ENCODE results near the gene TGM6.

The TGM6 gene

DNA sequence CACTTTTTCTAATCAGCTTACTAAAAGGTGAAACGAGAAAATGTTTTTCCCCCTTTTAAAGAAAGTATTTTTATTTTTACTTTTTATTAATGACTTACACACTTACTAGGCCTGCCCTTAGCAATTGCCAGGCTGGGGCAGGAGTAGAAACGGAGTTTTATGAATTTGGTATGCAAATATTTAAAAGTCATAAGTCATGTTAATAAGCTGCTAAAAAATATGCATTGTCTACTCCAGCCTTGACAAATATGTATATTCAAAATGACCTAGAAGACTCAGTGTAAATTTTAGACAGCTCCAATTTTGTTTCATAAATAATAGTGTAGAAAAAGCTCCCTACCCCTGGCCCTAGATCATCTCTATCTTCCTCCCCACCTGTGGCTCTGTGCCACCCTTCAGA is 17.5 kb upstream of the TGM6 start:
- no peak overlapping the region for H3K4me3 ChIP-seq (ENCODE audit: low read depth, low read length)
- TF ChIP-seq, protein P1, sequence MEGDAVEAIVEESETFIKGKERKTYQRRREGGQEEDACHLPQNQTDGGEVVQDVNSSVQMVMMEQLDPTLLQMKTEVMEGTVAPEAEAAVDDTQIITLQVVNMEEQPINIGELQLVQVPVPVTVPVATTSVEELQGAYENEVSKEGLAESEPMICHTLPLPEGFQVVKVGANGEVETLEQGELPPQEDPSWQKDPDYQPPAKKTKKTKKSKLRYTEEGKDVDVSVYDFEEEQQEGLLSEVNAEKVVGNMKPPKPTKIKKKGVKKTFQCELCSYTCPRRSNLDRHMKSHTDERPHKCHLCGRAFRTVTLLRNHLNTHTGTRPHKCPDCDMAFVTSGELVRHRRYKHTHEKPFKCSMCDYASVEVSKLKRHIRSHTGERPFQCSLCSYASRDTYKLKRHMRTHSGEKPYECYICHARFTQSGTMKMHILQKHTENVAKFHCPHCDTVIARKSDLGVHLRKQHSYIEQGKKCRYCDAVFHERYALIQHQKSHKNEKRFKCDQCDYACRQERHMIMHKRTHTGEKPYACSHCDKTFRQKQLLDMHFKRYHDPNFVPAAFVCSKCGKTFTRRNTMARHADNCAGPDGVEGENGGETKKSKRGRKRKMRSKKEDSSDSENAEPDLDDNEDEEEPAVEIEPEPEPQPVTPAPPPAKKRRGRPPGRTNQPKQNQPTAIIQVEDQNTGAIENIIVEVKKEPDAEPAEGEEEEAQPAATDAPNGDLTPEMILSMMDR (IDR thresholded peaks at IDR 0.05; ENCODE audit: low read depth, low read length) = no peak

DNA sequence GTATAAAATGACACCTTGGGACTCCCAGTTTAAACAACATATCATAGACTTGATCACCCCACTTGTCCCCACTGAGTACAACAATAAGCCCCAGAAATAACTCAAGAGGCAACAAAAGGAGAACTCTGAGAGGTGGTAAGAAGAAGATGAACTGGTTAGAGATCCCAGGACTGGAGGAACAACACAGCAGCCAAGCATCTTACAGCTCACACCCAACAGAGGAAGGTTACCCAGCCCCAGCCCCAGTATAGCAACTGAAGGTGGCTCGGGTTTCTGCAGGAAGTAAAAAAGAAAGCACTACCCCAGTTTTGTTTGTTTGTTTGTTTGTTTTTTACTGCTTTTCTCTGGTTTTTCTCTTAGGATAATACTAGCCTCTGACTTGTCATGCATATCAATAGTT is 17.1 kb upstream of the TGM6 start:
- no peak overlapping the region for H3K4me3 ChIP-seq (ENCODE audit: low read depth, low read length)
- TF ChIP-seq, protein P1 (IDR thresholded peaks at IDR 0.05; ENCODE audit: low read depth, low read length) = no peak

DNA sequence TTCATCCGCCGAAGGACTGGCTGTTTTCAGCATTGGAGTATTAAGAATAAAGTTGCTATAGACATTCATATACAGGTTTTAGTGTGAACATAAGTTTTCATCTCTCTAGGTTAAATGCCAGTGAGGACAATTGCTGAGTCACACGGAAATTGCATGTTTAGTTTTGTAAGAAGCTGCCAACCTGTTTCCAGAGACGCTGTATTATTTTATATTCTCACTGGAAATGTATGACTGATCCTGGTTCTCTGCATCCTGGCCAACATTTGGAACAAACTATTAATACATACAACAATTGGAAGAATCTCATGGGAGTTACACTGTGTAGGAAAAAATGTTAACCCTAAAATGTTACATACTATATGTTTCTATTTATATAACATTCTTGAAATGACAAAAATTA is 16.7 kb upstream of the TGM6 start:
- H3K4me3 ChIP-seq (ENCODE audit: low read depth, low read length) = no peak overlapping the region
- TF ChIP-seq, protein P1 (IDR thresholded peaks at IDR 0.05; ENCODE audit: low read depth, low read length) = no peak

DNA sequence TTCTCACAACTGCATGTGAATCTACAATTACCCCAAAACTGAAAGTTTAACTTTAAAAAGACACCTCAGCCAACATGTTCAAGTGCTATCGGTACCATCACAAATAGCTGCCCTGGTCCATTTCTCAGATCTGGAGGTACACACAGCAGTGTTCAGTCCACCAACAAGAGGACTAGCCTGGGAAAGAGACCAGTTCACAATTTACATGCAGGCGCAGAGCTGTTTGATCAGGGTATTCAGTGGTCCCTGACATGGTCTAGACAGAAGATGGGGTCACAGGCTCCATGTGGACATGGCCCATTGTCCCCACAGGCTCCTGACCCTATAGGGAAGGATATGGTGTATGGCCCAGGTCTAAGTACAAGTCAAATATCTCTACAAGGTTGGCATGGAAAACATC is 15.6 kb upstream of the TGM6 start:
- no peak overlapping the region for H3K4me3 ChIP-seq (ENCODE audit: low read depth, low read length)
- TF ChIP-seq, protein P1 (IDR thresholded peaks at IDR 0.05; ENCODE audit: low read depth, low read length) = no peak

DNA sequence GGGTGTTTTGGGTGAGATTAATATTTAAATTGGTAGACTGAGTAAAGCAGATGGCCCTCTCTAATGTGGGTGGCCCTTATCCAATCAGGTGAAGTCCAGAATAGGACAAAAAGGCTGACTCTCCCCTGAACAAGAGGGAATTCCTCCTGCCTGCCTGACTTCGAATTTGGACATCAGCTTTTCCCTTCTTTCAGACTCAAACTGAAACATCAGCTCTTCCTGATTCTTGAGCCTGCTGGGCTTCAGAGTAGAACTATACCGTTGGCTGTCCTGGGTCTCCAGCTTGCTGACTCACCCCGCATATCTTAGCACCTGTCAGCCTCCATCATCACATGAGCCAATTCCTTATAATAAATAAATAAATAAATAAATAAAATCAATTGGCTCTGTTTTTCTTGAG is 15.0 kb upstream of the TGM6 start:
- TF ChIP-seq, protein P1 (IDR thresholded peaks at IDR 0.05; ENCODE audit: low read depth, low read length) = no peak
- H3K4me3 ChIP-seq (ENCODE audit: low read depth, low read length) = no peak overlapping the region

DNA sequence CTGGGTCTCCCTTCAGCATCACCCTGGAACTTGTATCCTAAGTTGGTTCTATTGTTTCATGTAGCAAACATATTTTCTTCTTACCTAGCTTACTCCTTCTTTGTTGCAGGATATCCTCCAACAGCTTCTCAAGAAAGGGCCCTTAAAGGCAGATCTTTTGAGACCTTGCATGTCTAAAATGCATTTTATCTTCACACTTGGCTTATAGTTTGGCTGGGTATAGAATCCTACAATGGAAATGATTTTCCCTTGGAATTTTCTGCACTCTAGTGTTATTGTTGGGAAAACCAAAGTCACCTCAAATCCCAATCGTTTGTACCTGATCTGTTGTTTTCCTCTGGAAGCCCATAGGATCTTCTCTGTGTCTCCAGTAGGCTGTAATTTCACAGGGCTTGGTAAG is 12.1 kb upstream of the TGM6 start:
- TF ChIP-seq, protein P1 (IDR thresholded peaks at IDR 0.05; ENCODE audit: low read depth, low read length) = no peak
- no peak overlapping the region for H3K4me3 ChIP-seq (ENCODE audit: low read depth, low read length)

DNA sequence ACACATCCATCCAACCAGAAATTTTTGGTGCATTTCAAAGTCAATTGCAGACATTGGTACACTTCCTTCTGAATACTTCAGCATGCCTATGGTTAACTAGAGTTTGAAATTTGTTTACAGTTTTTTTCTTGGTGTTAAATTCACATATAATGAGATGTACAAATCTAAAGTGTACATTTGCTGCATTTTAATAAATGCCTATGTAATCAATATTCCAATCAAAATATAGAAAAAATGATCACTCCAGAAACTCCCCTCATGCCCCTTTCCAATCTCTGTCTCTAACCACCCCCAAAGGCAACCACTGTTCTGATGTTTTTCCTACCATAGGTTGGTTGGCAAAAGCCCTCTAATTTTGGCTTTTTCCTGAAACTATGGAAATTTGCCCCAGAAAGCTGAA is 7.6 kb upstream of the TGM6 start:
- TF ChIP-seq, protein P1 (IDR thresholded peaks at IDR 0.05; ENCODE audit: low read depth, low read length) = no peak
- H3K4me3 ChIP-seq (ENCODE audit: low read depth, low read length) = no peak overlapping the region

Data from WI38 (cell line).